Panc1 (cell line): ENCODE data around the gene MCCC2. TPM values are rescaled to one million over a fixed set of nuclear protein-coding genes. Genes with fewer than 3 reads are reported as not detected.
A peak's percentile ranks its signal among the peaks of the same experiment; 100 is the strongest.
"Not testable (repeated sequence)": the region's sequence is repeated elsewhere in the genome, so short reads cannot be mapped to it uniquely, and the experiment has no call there.

Experiments
- ATAC-seq: fragments of 200-7000 bp; cut with Tn5 transposase; 2 replicates; pipeline ENCODE4 v1.9.1; 2020; ENCODE audit warnings: mild to moderate bottlenecking, moderate library complexity
- BruUV-seq: library from RNA; stranded (reverse); fragments of 400-500 nt; replicated peaks from 2 replicates; lab custom pipeline; 2021; lab: Mats Ljungman, UMichigan
- CTCF ChIA-PET: fragments of 300-600 bp; sonication (Branson Sonifier 250); formaldehyde crosslinking; loops from one replicate; lab custom pipeline; 2022; ENCODE audit warnings: antibody characterized with exemption; lab: Charles Lee
- POLR2A ChIA-PET: fragments of 300-600 bp; sonication (Branson Sonifier 250); formaldehyde crosslinking; loops from one replicate; lab custom pipeline; 2022; ENCODE audit warnings: antibody characterized with exemption; lab: Charles Lee
- DNase-seq: peaks from one replicate; pipeline ENCODE4 v3.0.0-alpha.2; 2010; ENCODE audit warnings: low read depth, low spot score
- H3K27ac ChIP-seq: 2 replicates; pipeline ENCODE4 v1.5.1; 2011; ENCODE audit warnings: mild to moderate bottlenecking, low read length, inconsistent platforms
- H3K27me3 ChIP-seq: fragments of 200-500 bp; sonication (Bioruptor generic); 2 replicates; pipeline ENCODE4 v1.6.0; 2014; ENCODE audit warnings: low read length, inconsistent platforms; ENCODE audit not compliant: control insufficient read depth, insufficient read depth
- H3K36me3 ChIP-seq: fragments of 200-500 bp; sonication (Bioruptor generic); 2 replicates; pipeline ENCODE4 v1.5.1; 2014; ENCODE audit warnings: inconsistent platforms, mild to moderate bottlenecking, low read length, moderate library complexity; ENCODE audit not compliant: control insufficient read depth, insufficient read depth
- H3K4me1 ChIP-seq: 2 replicates; pipeline ENCODE4 v1.5.1; 2011; ENCODE audit warnings: inconsistent platforms, mild to moderate bottlenecking, low read length, moderate library complexity; ENCODE audit not compliant: control insufficient read depth, insufficient read depth
- H3K4me3 ChIP-seq, 2 experiments: 2 replicates each; pipeline ENCODE4 v1.5.1; 2011 to 2012; ENCODE audit warnings: low read depth in 2 of 2, low read length in 2 of 2, mild to moderate bottlenecking in 2 of 2, inconsistent platforms in 1 of 2, moderate library complexity in 1 of 2
- H3K9me3 ChIP-seq: fragments of 200-500 bp; sonication (Bioruptor generic); 2 replicates; pipeline ENCODE4 v1.5.1; 2014; ENCODE audit warnings: low read depth, mild to moderate bottlenecking, inconsistent platforms, low read length, moderate library complexity; ENCODE audit not compliant: control insufficient read depth, insufficient read depth
- CTCF ChIP-seq: fragments of 450-650 bp; IDR thresholded peaks from 2 replicates; pipeline ENCODE4 v1.5.1; 2017; ENCODE audit warnings: mild to moderate bottlenecking
- POLR2AphosphoS5 ChIP-seq: IDR thresholded peaks from 2 replicates; pipeline ENCODE4 v1.6.1; 2012; ENCODE audit warnings: mild to moderate bottlenecking, low read depth, low read length, moderate library complexity
- REST ChIP-seq, 2 experiments: IDR thresholded peaks; 2 replicates each; pipeline ENCODE4 v1.6.1; 2011 to 2012; ENCODE audit warnings: low read depth in 2 of 2, control low read depth in 1 of 2, low read length in 1 of 2, mild to moderate bottlenecking in 1 of 2, moderate library complexity in 1 of 2; ENCODE audit not compliant: insufficient read depth in 1 of 2
- SIN3A ChIP-seq: IDR thresholded peaks from 2 replicates; pipeline ENCODE4 v1.6.1; 2012; ENCODE audit warnings: low read depth, mild to moderate bottlenecking, low read length, moderate library complexity, borderline replicate concordance; ENCODE audit not compliant: insufficient read depth
- TCF7L2 ChIP-seq: IDR thresholded peaks from 2 replicates; pipeline ENCODE4 v1.6.1; 2011; ENCODE audit warnings: mild to moderate bottlenecking, low read depth, low read length, inconsistent platforms
- in situ Hi-C: cut with HindIII; loops from 2 replicates; pipeline ENCODE4 v1.10.0; 2016; ENCODE audit warnings: low sequenced_read_pairs, low pct_unique_long_range_greater_than_20kb
- intact Hi-C: fragments of 100-400 bp; cut with micrococcal nuclease; formaldehyde crosslinking; loops from one replicate; pipeline ENCODE4 v1.10.0; 2022; ENCODE audit not compliant: unreplicated experiment
- total RNA-seq: library from RNA; stranded (reverse); gene quantifications from one replicate; pipeline ENCODE4 v1.2.1, GENCODE V29; 2021; ENCODE audit not compliant: unreplicated experiment

MCCC2 gene
- total RNA-seq, 1 experiment from 2014 or later = 74.1 TPM

GRCh38 chr5:71573591-71573990 lies 13.5 kb upstream of the MCCC2 start:
- TF ChIP-seq CTCF = 0 out of 2 replicates have a peak, but pooled peaks have one; percentile 5
- no peak for TF ChIP-seq TCF7L2
- TF ChIP-seq POLR2AphosphoS5 = no peak
- intact Hi-C loops (no loop called here), in situ Hi-C loops (no loop called here)
- Histone ChIP-seq H3K27ac (no peak overlapping the region), H3K36me3 (no peaks in the 10 kb centered on the region), H3K9me3 (no peaks in the 10 kb centered on the region), H3K4me1 (no peaks in the 10 kb centered on the region), H3K4me3 (no peak overlapping the region), H3K27me3 (no peaks in the 10 kb centered on the region)
- CTCF ChIA-PET = no interaction called here
- BruUV-seq = no TSS peak
- DNase-seq (no peak), ATAC-seq (no peak)
- POLR2A ChIA-PET = no interaction called here

- H3K4me3 ChIP-seq, BruUV-seq, H3K36me3 ChIP-seq, intact Hi-C loops, in situ Hi-C loops, DNase-seq, ATAC-seq, H3K27ac ChIP-seq, CTCF ChIA-PET, H3K4me1 ChIP-seq, H3K9me3 ChIP-seq, H3K27me3 ChIP-seq: not testable (repeated sequence)
- POLR2A ChIA-PET = interaction anchor here (0.6 kb wide), 1 partner anchor 29 kb away, joined by 3 read pairs; no protein-coding TSS in a partner anchor
Measured at GRCh38 chr5:71575588-71575987, 11.6 kb upstream of the MCCC2 start.

DNA sequence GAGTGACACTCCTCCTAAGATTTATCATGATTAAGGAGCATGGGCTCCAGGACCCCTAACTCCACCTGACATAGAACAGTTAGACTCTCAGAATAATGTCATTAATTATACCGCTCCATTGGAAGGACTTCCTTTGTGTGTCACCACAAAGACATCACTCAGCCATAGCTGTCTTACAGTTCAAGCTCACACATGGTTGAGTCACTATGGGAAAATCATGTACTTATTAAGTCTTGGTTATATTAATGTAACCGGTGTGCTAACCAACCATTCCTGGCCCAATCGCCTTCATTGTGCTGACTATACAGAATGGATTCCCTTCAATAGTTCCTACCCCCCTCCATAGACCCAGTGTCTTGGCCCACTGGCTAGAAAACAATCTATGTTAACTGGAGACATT lies 10.9 kb upstream of the MCCC2 start:
- Histone ChIP-seq H3K27ac (no peak overlapping the region), H3K36me3 (no peaks in the 10 kb centered on the region), H3K4me1 (no peaks in the 10 kb centered on the region), H3K4me3 (no peak overlapping the region), H3K27me3 (no peaks in the 10 kb centered on the region), H3K9me3 (no peaks in the 10 kb centered on the region)
- in situ Hi-C loops = no loop called here
- no TSS peak for BruUV-seq
- ChIA-PET CTCF (no interaction called here), POLR2A (no interaction called here)
- TF ChIP-seq POLR2AphosphoS5 = no peak
- no peak for TF ChIP-seq CTCF
- no peak for TF ChIP-seq TCF7L2
- no peak for TF ChIP-seq SIN3A
- TF ChIP-seq REST (IDR thresholded peaks at IDR 0.05; ENCODE audit: insufficient read depth in 1 of 2, low read depth in 2 of 2, low read length in 1 of 2) = no peak
- ATAC-seq = no peak
- intact Hi-C loops = no loop called here
- DNase-seq = no peak

GRCh38 chr5:71577839-71578238 lies 9.3 kb upstream of the MCCC2 start:
- H3K27me3 ChIP-seq, H3K36me3 ChIP-seq, in situ Hi-C loops, H3K27ac ChIP-seq, BruUV-seq, CTCF ChIA-PET, ATAC-seq, intact Hi-C loops, POLR2A ChIA-PET, H3K9me3 ChIP-seq, H3K4me3 ChIP-seq, DNase-seq, H3K4me1 ChIP-seq: not testable (repeated sequence)
